GM11168 (cell line): Measurements from ENCODE around the gene DDR1.
"Not testable (repeated sequence)": the region's sequence is repeated elsewhere in the genome, so short reads cannot be mapped to it uniquely, and the experiment has no call there.

Source experiments
- in situ Hi-C: fragments of 300-500 bp; cut with MboI; formaldehyde crosslinking; loops from one replicate; pipeline ENCODE4 v1.12.0; 2022; ENCODE audit warnings: low sequenced_read_pairs; ENCODE audit not compliant: unreplicated experiment

The DDR1 gene

DNA sequence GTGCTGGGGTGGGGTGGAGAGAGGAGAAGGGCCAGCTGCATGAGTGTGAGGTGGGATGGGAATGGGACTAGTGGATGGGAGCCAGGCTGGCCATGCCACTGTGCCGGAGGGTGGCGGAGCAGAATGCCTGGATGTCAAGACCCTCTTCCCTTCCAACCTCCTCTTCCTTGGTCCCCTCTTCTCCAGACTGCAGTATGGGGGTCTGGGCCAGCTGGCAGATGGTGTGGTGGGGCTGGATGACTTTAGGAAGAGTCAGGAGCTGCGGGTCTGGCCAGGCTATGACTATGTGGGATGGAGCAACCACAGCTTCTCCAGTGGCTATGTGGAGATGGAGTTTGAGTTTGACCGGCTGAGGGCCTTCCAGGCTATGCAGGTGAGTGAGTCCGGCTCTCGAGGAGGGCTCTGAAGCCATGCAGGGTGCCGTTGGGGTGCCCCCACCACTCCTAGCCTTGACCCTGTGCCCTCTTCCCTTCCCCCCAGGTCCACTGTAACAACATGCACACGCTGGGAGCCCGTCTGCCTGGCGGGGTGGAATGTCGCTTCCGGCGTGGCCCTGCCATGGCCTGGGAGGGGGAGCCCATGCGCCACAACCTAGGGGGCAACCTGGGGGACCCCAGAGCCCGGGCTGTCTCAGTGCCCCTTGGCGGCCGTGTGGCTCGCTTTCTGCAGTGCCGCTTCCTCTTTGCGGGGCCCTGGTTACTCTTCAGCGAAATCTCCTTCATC, 7.7 kb downstream of the DDR1 start:
- in situ Hi-C loops: no loop called here

DNA sequence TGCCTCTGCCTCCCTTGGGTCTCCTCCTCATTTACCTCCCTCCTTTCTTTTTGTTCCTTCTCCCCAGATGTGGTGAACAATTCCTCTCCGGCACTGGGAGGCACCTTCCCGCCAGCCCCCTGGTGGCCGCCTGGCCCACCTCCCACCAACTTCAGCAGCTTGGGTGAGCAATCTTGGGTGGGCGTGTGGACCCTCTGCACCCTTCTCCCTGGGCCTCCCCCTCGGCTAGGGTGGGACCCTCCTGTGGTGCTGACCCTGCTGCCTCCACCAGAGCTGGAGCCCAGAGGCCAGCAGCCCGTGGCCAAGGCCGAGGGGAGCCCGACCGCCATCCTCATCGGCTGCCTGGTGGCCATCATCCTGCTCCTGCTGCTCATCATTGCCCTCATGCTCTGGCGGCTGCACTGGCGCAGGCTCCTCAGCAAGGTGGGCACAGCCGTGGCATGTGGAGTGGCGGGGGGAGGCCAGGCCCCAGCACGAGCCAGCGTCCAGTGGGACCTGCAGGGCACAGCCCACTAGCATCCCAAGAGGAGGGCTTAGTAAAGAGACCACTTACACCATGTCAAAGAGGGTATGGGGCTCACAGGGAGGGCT, 8.8 kb downstream of the DDR1 start:
- in situ Hi-C loops: no loop called here

DNA sequence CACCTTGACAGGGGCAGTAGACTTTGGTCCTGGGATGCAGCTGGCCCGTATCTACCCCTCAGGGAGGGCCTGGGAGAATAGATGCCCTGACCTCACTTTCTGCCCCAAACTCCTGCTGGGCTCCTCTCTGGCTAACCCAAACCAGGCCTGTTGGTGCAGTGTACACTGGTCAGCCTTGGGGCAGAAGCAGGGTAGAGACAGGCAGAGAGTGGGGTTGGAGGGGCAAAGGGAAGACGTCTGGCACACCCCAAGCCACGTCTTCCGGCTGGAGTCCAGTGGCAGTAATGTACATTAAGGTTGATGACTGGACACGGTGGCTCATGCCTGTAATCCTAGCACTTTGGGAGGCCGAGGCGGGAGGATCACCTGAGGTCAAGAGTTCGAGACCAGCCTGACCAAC, 9.3 kb downstream of the DDR1 start:
- in situ Hi-C loops: no loop called here

- in situ Hi-C loops: no loop called here
These were observed 10.1 kb downstream of the DDR1 start for GRCh38 chr6:30894381-30894780.

DNA sequence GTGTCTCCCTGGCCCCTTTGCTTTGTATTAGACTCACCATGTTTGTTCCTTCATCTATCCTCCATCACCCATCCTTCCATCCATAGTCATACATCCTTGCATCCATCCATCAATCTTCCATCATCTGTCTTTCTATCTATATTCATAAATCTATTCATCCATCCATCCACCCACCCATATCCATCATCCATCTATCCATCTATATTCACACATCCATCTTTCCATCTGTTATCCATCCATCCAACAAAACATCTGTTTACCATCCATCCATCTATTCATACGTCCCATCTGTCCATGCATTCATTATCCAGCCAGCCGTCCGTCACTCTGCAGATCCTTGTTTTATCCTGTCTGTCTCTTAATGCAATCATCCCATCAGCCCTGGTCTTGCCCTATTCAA, 10.6 kb downstream of the DDR1 start:
- in situ Hi-C loops: no loop called here

GRCh38 chr6:30895343-30895742, 11.0 kb downstream of the DDR1 start:
- in situ Hi-C loops: no loop called here

- in situ Hi-C loops: no loop called here
These were observed 12.2 kb downstream of the DDR1 start for GRCh38 chr6:30896541-30896940.

GRCh38 chr6:30897882-30898281, 13.6 kb downstream of the DDR1 start:
- in situ Hi-C loops: no loop called here

DNA sequence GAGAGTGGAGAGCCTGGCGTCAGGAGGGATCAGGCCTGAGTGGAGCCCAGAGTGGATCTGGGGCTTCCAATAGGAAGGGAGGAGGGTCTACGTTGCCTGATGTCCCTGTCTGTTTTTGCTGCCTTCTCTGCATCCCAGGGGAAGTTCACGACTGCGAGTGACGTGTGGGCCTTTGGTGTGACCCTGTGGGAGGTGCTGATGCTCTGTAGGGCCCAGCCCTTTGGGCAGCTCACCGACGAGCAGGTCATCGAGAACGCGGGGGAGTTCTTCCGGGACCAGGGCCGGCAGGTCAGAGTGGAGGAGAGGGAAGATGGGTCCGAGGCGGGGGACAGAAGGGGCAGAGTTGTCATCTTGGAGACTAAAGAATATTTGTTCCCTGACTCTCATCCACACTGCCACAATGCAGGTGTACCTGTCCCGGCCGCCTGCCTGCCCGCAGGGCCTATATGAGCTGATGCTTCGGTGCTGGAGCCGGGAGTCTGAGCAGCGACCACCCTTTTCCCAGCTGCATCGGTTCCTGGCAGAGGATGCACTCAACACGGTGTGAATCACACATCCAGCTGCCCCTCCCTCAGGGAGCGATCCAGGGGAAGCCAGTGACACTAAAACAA, 14.5 kb downstream of the DDR1 start:
- in situ Hi-C loops: no loop called here

- in situ Hi-C loops: no loop called here
These were observed 16.6 kb downstream of the DDR1 start for GRCh38 chr6:30900863-30901417.

GRCh38 chr6:30901436-30901835, 17.1 kb downstream of the DDR1 start:
- in situ Hi-C loops: no loop called here

DNA sequence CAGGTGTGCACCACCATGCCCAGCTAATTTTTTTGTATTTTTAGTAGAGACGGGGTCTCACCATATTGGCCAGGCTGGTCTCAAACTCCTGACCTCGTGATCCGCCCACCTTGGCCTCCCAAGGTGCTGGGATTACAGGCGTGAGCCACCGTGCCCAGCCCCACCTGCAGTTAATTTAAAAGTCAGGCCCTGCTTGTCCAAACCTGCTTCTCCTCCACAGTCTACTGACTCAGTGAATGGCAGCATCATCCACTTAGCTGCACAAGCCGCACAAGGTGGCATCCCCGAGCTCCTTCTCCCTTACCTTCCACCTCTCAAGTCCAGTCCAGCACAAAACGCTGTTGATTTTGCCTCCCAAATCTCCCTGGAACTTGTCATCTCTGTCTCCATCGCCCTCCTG, 17.9 kb downstream of the DDR1 start:
- in situ Hi-C loops: not testable (repeated sequence)

DNA sequence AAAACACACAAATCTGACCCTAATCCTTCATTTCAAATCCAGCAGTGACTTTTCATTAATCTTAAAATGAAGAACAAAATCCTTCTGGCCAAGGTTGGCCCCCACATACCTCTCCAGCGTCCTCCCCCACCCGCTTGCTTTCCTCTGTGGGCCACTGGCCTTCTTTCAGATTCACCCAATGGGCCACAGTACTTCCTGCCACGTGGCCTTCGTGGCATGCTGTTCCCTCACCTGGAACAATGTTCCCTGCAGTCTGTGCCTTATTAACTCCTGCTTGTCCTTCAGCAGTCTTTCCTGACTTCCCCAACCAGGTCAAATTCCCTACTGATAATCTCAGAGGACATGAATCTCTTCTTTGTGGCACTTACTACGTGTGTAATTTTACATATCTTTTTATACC, 18.4 kb downstream of the DDR1 start:
- in situ Hi-C loops: no loop called here

DNA sequence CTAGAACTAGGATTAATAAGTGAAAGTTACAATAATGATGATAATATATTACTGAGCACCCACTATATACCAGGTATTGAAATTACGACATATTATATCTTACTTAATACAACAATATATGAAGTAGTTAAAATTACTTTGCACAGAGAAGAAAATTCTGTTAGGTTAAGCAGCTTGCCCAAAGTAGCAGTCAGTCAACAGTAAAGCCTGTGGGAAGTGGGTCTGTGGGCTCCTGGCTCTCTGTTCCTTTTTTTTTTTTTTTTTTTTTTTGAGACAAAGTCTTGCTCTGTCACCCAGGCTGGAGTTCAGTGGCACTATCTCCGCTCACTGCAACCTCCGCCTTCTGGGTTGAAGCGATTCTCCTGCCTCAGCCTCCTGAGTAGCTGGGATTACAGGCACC, 18.9 kb downstream of the DDR1 start:
- in situ Hi-C loops: no loop called here

- in situ Hi-C loops: not testable (repeated sequence)
These were observed 23.0 kb downstream of the DDR1 start for GRCh38 chr6:30907290-30907757.

DNA sequence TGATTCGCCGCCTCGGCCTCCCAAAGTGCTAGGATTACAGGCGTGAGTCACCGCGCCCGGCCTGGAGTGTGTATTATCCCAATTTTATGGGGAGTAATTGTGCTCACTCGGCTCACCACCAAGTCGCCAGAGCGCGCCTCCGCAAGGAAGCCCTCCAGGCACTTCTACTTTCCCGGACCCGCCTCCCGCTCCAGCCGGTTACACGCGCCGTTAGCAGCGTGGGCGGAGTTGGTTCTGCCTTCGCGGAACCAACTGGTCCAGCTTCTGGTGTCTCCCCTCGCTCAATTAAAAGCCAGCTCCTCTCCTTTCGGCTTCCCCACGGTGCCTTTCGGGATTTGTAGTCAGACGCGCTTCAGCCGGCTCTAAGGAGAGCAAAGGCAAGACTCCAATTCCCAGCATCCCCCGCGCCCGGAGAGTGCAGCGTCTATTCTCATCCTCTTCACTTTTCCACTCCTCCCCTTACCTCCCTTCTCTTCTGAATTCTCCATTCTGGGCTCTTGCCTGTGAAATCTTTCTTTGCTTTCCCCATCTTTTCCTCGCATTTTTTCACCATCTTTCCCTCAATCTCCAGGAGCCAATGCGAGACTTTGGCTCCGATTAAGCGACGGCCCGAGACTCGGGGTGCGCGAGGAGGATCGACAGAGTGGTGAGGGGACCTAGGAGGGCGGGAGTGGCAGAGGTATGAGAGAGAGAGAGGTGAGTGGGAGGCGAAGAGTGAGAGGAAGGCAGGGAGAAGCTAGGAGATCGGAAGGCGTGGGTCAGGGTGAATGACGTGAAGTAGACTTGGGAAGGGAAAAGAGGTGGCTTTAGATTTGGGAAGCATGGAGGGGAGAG, 23.7 kb downstream of the DDR1 start, which contains the start of gene GTF2H4:
Gene GTF2H4, plus strand, starts transcription at position 450 of the 834 bp plus-strand sequence.
- in situ Hi-C loops: no loop called here

GRCh38 chr6:30908700-30909099, 24.4 kb downstream of the DDR1 start:
- in situ Hi-C loops: no loop called here

GRCh38 chr6:30910473-30910872, 26.2 kb downstream of the DDR1 start:
- in situ Hi-C loops: loop anchor here (10.0 kb wide), 1 partner anchor 164 kb away; no protein-coding TSS in a partner anchor

DNA sequence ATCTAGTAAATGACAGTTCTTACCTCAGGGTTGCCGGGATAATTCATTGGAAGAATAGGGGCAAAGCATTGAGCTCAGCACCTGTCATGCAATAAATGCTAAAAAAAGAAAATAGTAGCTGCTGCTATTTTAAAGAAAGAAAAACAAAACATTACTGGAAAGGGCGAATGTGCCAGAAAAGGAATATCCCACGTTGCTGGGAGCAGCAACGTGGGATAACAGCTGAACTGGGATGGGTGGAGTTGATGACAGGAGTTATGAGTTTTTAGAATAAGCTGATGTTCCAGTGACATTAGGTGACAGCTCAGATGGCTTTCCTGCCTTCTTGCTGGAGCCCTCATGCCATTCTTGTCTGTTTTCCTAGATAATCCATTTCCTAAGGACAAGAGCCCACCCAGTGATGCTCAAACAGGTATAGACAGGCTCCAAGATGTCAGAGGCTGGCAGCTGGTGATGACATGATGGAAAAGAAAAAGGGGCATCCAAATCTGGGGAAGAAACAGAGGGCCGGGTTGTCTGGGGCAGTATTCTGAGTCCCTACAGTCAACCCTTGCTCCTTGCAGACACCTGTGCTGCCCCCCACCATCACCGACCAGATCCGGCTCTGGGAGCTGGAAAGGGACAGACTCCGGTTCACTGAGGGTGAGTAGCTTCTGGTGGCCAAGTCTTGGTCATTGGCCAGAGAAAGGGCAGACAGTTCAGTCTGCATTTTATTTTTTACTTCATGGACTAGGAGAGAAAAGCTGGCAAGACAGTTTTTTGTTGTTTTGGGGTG, 28.6 kb downstream of the DDR1 start:
- in situ Hi-C loops: loop anchor here (10.0 kb wide), 1 partner anchor 162 kb away; no protein-coding TSS in a partner anchor
